Vagina (tissue), 2 donors: ENCODE results near the gene PMM2. TPM values are rescaled to one million over a fixed set of nuclear protein-coding genes. Genes with fewer than 3 reads are reported as not detected.
"Not testable (repeated sequence)": the region's sequence is repeated elsewhere in the genome, so short reads cannot be mapped to it uniquely, and the experiment has no call there.

ENCODE experiments used
- DNase-seq, 2 donors: peaks; one replicate each; pipeline ENCODE4 v3.0.0-alpha.2; 2017; ENCODE audit errors: extremely low spot score in 2 of 2
- H3K27ac ChIP-seq: fragments of 200-600 bp; sonication (generic); one replicate; pipeline ENCODE4 v1.5.1; 2019
- H3K27me3 ChIP-seq: fragments of 200-600 bp; sonication (generic); one replicate; pipeline ENCODE4 v1.5.1; 2019
- H3K36me3 ChIP-seq, 2 donors: fragments of 200-600 bp; sonication (generic); one replicate each; pipeline ENCODE4 v1.5.1; 2017 to 2019
- H3K4me1 ChIP-seq: fragments of 200-600 bp; sonication (generic); one replicate; pipeline ENCODE4 v1.5.1; 2019
- H3K4me3 ChIP-seq, 2 donors: fragments of 200-600 bp; sonication (generic); 1 replicate in 1 of 2; 2 replicates in 1 of 2; pipeline ENCODE4 v1.5.1; 2016 to 2019
- H3K9me3 ChIP-seq: fragments of 200-600 bp; sonication (generic); one replicate; pipeline ENCODE4 v1.5.1; 2019
- CTCF ChIP-seq, 3 experiments: fragments of 450-650 bp in 2 of 3; fragments of 200-600 bp in 1 of 3; sonication (generic) in 1 of 3; IDR thresholded peaks; one replicate each; pipeline ENCODE4 v1.5.1; 2017 to 2019; ENCODE audit warnings: antibody characterized with exemption in 3 of 3, mild to moderate bottlenecking in 2 of 3, moderate library complexity in 2 of 3
- POLR2A ChIP-seq, 2 donors: fragments of 450-650 bp; IDR thresholded peaks; one replicate each; pipeline ENCODE4 v1.6.1; 2017; ENCODE audit warnings: antibody characterized with exemption in 2 of 2, mild to moderate bottlenecking in 2 of 2, moderate library complexity in 2 of 2
- POLR2AphosphoS5 ChIP-seq, 2 donors: sonication (generic); formaldehyde crosslinking; IDR thresholded peaks; one replicate each; pipeline ENCODE4 v1.9.0; 2017; ENCODE audit warnings: antibody characterized with exemption in 2 of 2, mild to moderate bottlenecking in 2 of 2, low read depth in 1 of 2; ENCODE audit not compliant: insufficient read depth in 1 of 2
- intact Hi-C: fragments of 100-400 bp; cut with DNase I; formaldehyde crosslinking; loops from one replicate; pipeline ENCODE4 v1.15.1; 2023
- total RNA-seq: library from RNA; depleted of rRNA; stranded (reverse); fragments of >200 nt; gene quantifications from one replicate; pipeline ENCODE4 v1.2.3, GENCODE V29; 2016

The PMM2 gene
- total RNA-seq, 1 donor from 2014 or later, result 21.4 TPM

- DNase-seq, result no peak
- H3K27ac ChIP-seq, result no peak overlapping the region
- H3K4me1 ChIP-seq, result no peaks in the 10 kb centered on the region
- H3K4me3 ChIP-seq, result no peak overlapping the region
- no peaks in the 10 kb centered on the region for H3K9me3 ChIP-seq
- H3K27me3 ChIP-seq, result no peaks in the 10 kb centered on the region
- no peaks in the 10 kb centered on the region for H3K36me3 ChIP-seq
- intact Hi-C loops, result no loop called here
- TF ChIP-seq CTCF (IDR thresholded peaks at IDR 0.05), result no peak
These were observed 20.4 kb upstream of the PMM2 start for GRCh38 chr16:8777217-8777616.

- DNase-seq, result no peak
- Histone ChIP-seq H3K9me3 (no peaks in the 10 kb centered on the region), H3K4me3 (no peak overlapping the region), H3K27ac (no peak overlapping the region), H3K27me3 (no peaks in the 10 kb centered on the region), H3K4me1 (no peaks in the 10 kb centered on the region), H3K36me3 (no peaks in the 10 kb centered on the region)
- intact Hi-C loops, result no loop called here
- TF ChIP-seq POLR2AphosphoS5 (IDR thresholded peaks at IDR 0.05; ENCODE audit: insufficient read depth in 1 of 2, low read depth in 1 of 2), result no peak
- TF ChIP-seq CTCF (IDR thresholded peaks at IDR 0.05), result no peak
- TF ChIP-seq POLR2A (IDR thresholded peaks at IDR 0.05), result no peak
These were observed 15.8 kb upstream of the PMM2 start for GRCh38 chr16:8781797-8782196.

- no peaks in the 10 kb centered on the region for H3K9me3 ChIP-seq
- TF ChIP-seq POLR2AphosphoS5 (IDR thresholded peaks at IDR 0.05; ENCODE audit: insufficient read depth in 1 of 2, low read depth in 1 of 2) (no peak), POLR2A (IDR thresholded peaks at IDR 0.05) (no peak), CTCF (IDR thresholded peaks at IDR 0.05) (no peak)
- intact Hi-C loops, result no loop called here
- no peak overlapping the region for H3K4me3 ChIP-seq
- no peak for DNase-seq
- H3K4me1 ChIP-seq, result no peaks in the 10 kb centered on the region
- H3K36me3 ChIP-seq, result no peaks in the 10 kb centered on the region
- H3K27ac ChIP-seq, result no peak overlapping the region
- no peaks in the 10 kb centered on the region for H3K27me3 ChIP-seq
These were observed 15.0 kb upstream of the PMM2 start for GRCh38 chr16:8782673-8783072.

GRCh38 chr16:8785408-8785807 is 12.2 kb upstream of the PMM2 start:
- H3K27ac ChIP-seq, result no peak overlapping the region
- H3K4me1 ChIP-seq, result no peaks in the 10 kb centered on the region
- no peak for TF ChIP-seq POLR2A (IDR thresholded peaks at IDR 0.05)
- H3K36me3 ChIP-seq, result no peaks in the 10 kb centered on the region
- intact Hi-C loops, result no loop called here
- no peak overlapping the region for H3K4me3 ChIP-seq
- H3K9me3 ChIP-seq, result no peaks in the 10 kb centered on the region
- DNase-seq, result no peak
- H3K27me3 ChIP-seq, result no peaks in the 10 kb centered on the region

DNA sequence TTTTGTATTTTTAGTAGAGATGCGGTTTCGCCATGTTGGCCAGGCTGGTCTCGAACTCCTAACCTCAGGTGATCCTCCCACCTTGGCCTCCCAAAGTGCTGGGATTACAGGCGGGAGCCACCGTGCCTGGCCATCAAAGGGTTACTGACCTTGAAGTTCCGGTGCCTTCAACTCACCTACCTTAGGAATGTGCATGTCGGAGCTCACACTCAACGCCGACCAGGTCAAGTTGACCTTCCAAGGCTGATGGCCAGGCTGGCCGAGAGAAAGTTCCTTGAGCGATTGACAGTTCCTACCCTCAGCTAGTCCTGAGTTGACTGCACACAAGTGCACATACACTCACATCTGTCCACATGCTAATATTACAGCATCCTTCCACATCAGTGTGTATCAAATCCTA is 11.3 kb upstream of the PMM2 start:
- DNase-seq, H3K27ac ChIP-seq, H3K4me3 ChIP-seq, H3K27me3 ChIP-seq, H3K9me3 ChIP-seq, H3K4me1 ChIP-seq, intact Hi-C loops, H3K36me3 ChIP-seq: not testable (repeated sequence)

GRCh38 chr16:8788578-8789172 is 9.0 kb upstream of the PMM2 start:
- Histone ChIP-seq H3K27ac (no peak overlapping the region), H3K4me1 (no peaks in the 10 kb centered on the region), H3K4me3 (no peak overlapping the region), H3K27me3 (no peaks in the 10 kb centered on the region), H3K36me3 (no peaks in the 10 kb centered on the region), H3K9me3 (no peaks in the 10 kb centered on the region)
- intact Hi-C loops, result no loop called here
- DNase-seq, result no peak
- TF ChIP-seq POLR2AphosphoS5 (IDR thresholded peaks at IDR 0.05; ENCODE audit: insufficient read depth in 1 of 2, low read depth in 1 of 2) (no peak), CTCF (IDR thresholded peaks at IDR 0.05) (no peak), POLR2A (IDR thresholded peaks at IDR 0.05) (no peak)
